ENCODE results near the gene MRPL9. TPM values are rescaled to one million over a fixed set of nuclear protein-coding genes. Genes with fewer than 3 reads are reported as not detected.

Gene MRPL9
- total RNA-seq, 2 experiments from 2014 or later, result 152 to 164 TPM

GRCh38 chr1:151809985-151810556 lies 46.8 kb upstream of the MRPL9 start:
- Histone ChIP-seq H3K4me1 (ENCODE audit: insufficient read depth, low read length) (peaks cover 30% of the 10 kb centered on the region), H3K27ac (ENCODE audit: low read depth in 1 of 2, low read length in 2 of 2) (no peak overlapping the region), H3K4me3 (ENCODE audit: low read length) (no peak overlapping the region), H3K36me3 (ENCODE audit: insufficient read depth, low read length) (peaks cover 18% of the 10 kb centered on the region), H3K27me3 (ENCODE audit: control insufficient read depth in 1 of 2, insufficient read depth in 2 of 2, low read length in 2 of 2) (no peaks in the 10 kb centered on the region), H3K9me3 (ENCODE audit: control insufficient read depth in 1 of 2, insufficient read depth in 1 of 2, low read length in 2 of 2) (no peaks in the 10 kb centered on the region)
- Mint-ChIP-seq H3K27me3 (no peaks in the 10 kb centered on the region), H3K27ac (no peak overlapping the region), H3K36me3 (ENCODE audit: low read depth) (no peaks in the 10 kb centered on the region), H3K9me3 (no peaks in the 10 kb centered on the region), H3K4me1 (ENCODE audit: low read depth) (peaks cover 20% of the 10 kb centered on the region), H3K4me3 (no peak overlapping the region)
- DNase-seq, result no peak
- TF ChIP-seq CTCF (IDR thresholded peaks at IDR 0.05), result no peak
- no peak for ATAC-seq (ENCODE audit: poor library complexity)
- CTCF ChIA-PET, result no interaction called here
- intact Hi-C loops (cut with DNase I, micrococcal nuclease), result no loop called here
- POLR2A ChIA-PET, result no interaction called here

- Mint-ChIP-seq H3K27ac (no peak overlapping the region), H3K4me1 (ENCODE audit: low read depth) (peaks cover 13% of the 10 kb centered on the region), H3K9me3 (no peaks in the 10 kb centered on the region), H3K27me3 (no peaks in the 10 kb centered on the region), H3K36me3 (ENCODE audit: low read depth) (no peaks in the 10 kb centered on the region), H3K4me3 (no peak overlapping the region)
- CTCF ChIA-PET, result no interaction called here
- intact Hi-C loops (cut with DNase I, micrococcal nuclease), result no loop called here
- Histone ChIP-seq H3K36me3 (ENCODE audit: insufficient read depth, low read length) (peaks cover 12% of the 10 kb centered on the region), H3K4me1 (ENCODE audit: insufficient read depth, low read length) (peaks cover 23% of the 10 kb centered on the region), H3K9me3 (ENCODE audit: control insufficient read depth in 1 of 2, insufficient read depth in 1 of 2, low read length in 2 of 2) (no peaks in the 10 kb centered on the region), H3K27me3 (ENCODE audit: control insufficient read depth in 1 of 2, insufficient read depth in 2 of 2, low read length in 2 of 2) (no peaks in the 10 kb centered on the region), H3K4me3 (ENCODE audit: low read length) (no peak overlapping the region), H3K27ac (ENCODE audit: low read depth in 1 of 2, low read length in 2 of 2) (no peak overlapping the region)
- POLR2A ChIA-PET, result no interaction called here
- TF ChIP-seq CTCF (IDR thresholded peaks at IDR 0.05), result no peak
- ATAC-seq (ENCODE audit: poor library complexity) (no peak), DNase-seq (no peak)
These were observed 46.1 kb upstream of the MRPL9 start for GRCh38 chr1:151809290-151809984.

- H3K27ac ChIP-seq (ENCODE audit: low read depth in 1 of 2, low read length in 2 of 2), result no peak overlapping the region
- no peaks in the 10 kb centered on the region for H3K27me3 ChIP-seq (ENCODE audit: control insufficient read depth in 1 of 2, insufficient read depth in 2 of 2, low read length in 2 of 2)
- intact Hi-C loops (cut with DNase I, micrococcal nuclease), result no loop called here
- H3K27me3 Mint-ChIP-seq, result no peaks in the 10 kb centered on the region
- H3K36me3 Mint-ChIP-seq (ENCODE audit: low read depth), result no peaks in the 10 kb centered on the region
- H3K36me3 ChIP-seq (ENCODE audit: insufficient read depth, low read length), result peaks cover 12% of the 10 kb centered on the region
- peaks cover 9% of the 10 kb centered on the region for H3K4me1 ChIP-seq (ENCODE audit: insufficient read depth, low read length)
- H3K4me3 ChIP-seq (ENCODE audit: low read length), result no peak overlapping the region
- CTCF ChIA-PET, result no interaction called here
- H3K9me3 Mint-ChIP-seq, result no peaks in the 10 kb centered on the region
- H3K4me1 Mint-ChIP-seq (ENCODE audit: low read depth), result peaks cover 6% of the 10 kb centered on the region
- POLR2A ChIA-PET, result interaction anchor here (0.9 kb wide), 1 partner anchor 17 kb away, joined by 3 read pairs; the partner anchor contains the start of gene TDRKH
- DNase-seq (no peak), ATAC-seq (ENCODE audit: poor library complexity) (no peak)
- no peaks in the 10 kb centered on the region for H3K9me3 ChIP-seq (ENCODE audit: control insufficient read depth in 1 of 2, insufficient read depth in 1 of 2, low read length in 2 of 2)
- no peak overlapping the region for H3K4me3 Mint-ChIP-seq
- no peak for TF ChIP-seq CTCF (IDR thresholded peaks at IDR 0.05)
- H3K27ac Mint-ChIP-seq, result no peak overlapping the region
These were observed 44.5 kb upstream of the MRPL9 start for GRCh38 chr1:151807766-151808165.
